HepG2 (cell line): ENCODE data around the gene CCDC106. TPM values are rescaled to one million over a fixed set of nuclear protein-coding genes. Genes with fewer than 3 reads are reported as not detected.

Experiments used
- ATAC-seq: fragments of 200-7000 bp; cut with Tn5 transposase; 3 replicates; pipeline ENCODE4 v1.9.1; 2020; ENCODE audit warnings: mild to moderate bottlenecking, moderate library complexity
- BruUV-seq: library from RNA; stranded (reverse); fragments of 400-500 nt; replicated peaks from 2 replicates; lab custom pipeline; 2021; lab: Mats Ljungman, UMichigan
- CTCF ChIA-PET: fragments of 300-600 bp; formaldehyde crosslinking; extraction: SDS; loops from one replicate; lab custom pipeline; 2021; ENCODE audit warnings: low total read pairs, inconsistent platforms, low intra/inter-chr PET ratio; lab: Yijun Ruan, JAX
- POLR2A ChIA-PET: fragments of 350-600 bp; sonication (Branson Sonifier 250); formaldehyde crosslinking; loops from one replicate; lab custom pipeline; 2020; ENCODE audit warnings: antibody characterized with exemption, inconsistent platforms; lab: Yijun Ruan, JAX
- DNase-seq: peaks from one replicate; pipeline ENCODE4 v3.0.0-alpha.2; 2015; ENCODE audit warnings: low spot score
- FAIRE-seq: peaks from 3 replicates; lab custom pipeline; 2011; peaks lifted over from hg19 to GRCh38; lab: Jason Lieb, UNC
- H2AFZ ChIP-seq: one replicate; pipeline ENCODE4 v1.6.1; 2011; ENCODE audit warnings: low read length, inconsistent platforms
- H3K27ac ChIP-seq: fragments of 300-600 bp; 3 replicates; pipeline ENCODE4 v1.8.0; 2011; ENCODE audit warnings: mixed run types, mild to moderate bottlenecking, mixed read lengths, low read length, inconsistent platforms; ENCODE audit not compliant: insufficient read depth; ENCODE audit errors: extremely low read length
- H3K27me3 ChIP-seq, 2 experiments: fragments of 200-600 bp in 1 of 2; 2 replicates in 1 of 2; 3 replicates in 1 of 2; pipeline versions ENCODE4 v1.6.0 to v1.8.0; 2011; ENCODE audit warnings: low read length in 2 of 2, mild to moderate bottlenecking in 2 of 2, moderate library complexity in 2 of 2, inconsistent platforms in 1 of 2; ENCODE audit not compliant: insufficient read depth in 2 of 2, control insufficient read depth in 1 of 2
- H3K36me3 ChIP-seq, 2 experiments: fragments of 200-600 bp in 1 of 2; replicated peaks in 1 of 2; 2 replicates in 1 of 2; 3 replicates in 1 of 2; pipeline versions ENCODE4 v1.5.1 to v1.8.0; 2011; ENCODE audit warnings: low read length in 2 of 2, inconsistent platforms in 1 of 2; ENCODE audit not compliant: insufficient read depth in 2 of 2, control insufficient read depth in 1 of 2
- H3K4me1 ChIP-seq: 2 replicates; pipeline ENCODE4 v1.5.1; 2012; ENCODE audit warnings: low read length, inconsistent platforms; ENCODE audit not compliant: insufficient read depth
- H3K4me2 ChIP-seq: 2 replicates; pipeline ENCODE4 v1.6.0; 2011; ENCODE audit warnings: low read depth, low read length, inconsistent platforms
- H3K4me3 ChIP-seq, 3 experiments: fragments of 200-600 bp in 1 of 3; sonication (generic), shearing (Covaris generic) in 1 of 3; replicated peaks in 1 of 3; 2 replicates each; pipeline ENCODE4 v1.5.1; 2011 to 2016; ENCODE audit warnings: low read length in 3 of 3, inconsistent platforms in 2 of 3, low read depth in 2 of 3, mild to moderate bottlenecking in 2 of 3, control low read depth in 1 of 3, mixed read lengths in 1 of 3; ENCODE audit not compliant: insufficient read depth in 1 of 3
- H3K79me2 ChIP-seq: one replicate; pipeline ENCODE4 v1.6.1; 2011; ENCODE audit warnings: low read length, inconsistent platforms; ENCODE audit not compliant: insufficient read depth
- H3K9ac ChIP-seq: 2 replicates; pipeline ENCODE4 v1.6.0; 2011; ENCODE audit warnings: mild to moderate bottlenecking, low read depth, low read length, inconsistent platforms; ENCODE audit not compliant: insufficient read depth
- H3K9me3 ChIP-seq: 2 replicates; pipeline ENCODE4 v1.5.1; 2012; ENCODE audit warnings: mild to moderate bottlenecking, low read length
- H4K20me1 ChIP-seq: 2 replicates; pipeline ENCODE4 v1.6.0; 2011; ENCODE audit warnings: inconsistent platforms, mild to moderate bottlenecking, low read length, moderate library complexity; ENCODE audit not compliant: insufficient read depth
- FIP1L1 ChIP-seq: fragments of 200-400 bp; formaldehyde crosslinking; IDR thresholded peaks from 2 replicates; pipeline ENCODE4 v1.6.1; 2018; ENCODE audit warnings: low read depth, mild to moderate bottlenecking, low read length, moderate library complexity, borderline replicate concordance; ENCODE audit not compliant: insufficient read depth
- MBNL3 ChIP-seq: fragments of 250-450 bp; sonication (Bioruptor Pico); conservative IDR thresholded peaks from 2 replicates; pipeline ENCODE4 v1.8.0; 2022; ENCODE audit warnings: mild to moderate bottlenecking, inconsistent platforms
- ZFP36 ChIP-seq: fragments of 150-350 bp; IDR thresholded peaks from 2 replicates; pipeline ENCODE4 v1.6.1; 2018; ENCODE audit warnings: borderline replicate concordance, low read length, low read depth; ENCODE audit not compliant: partially characterized antibody
- ZFX ChIP-seq: sonication (generic); formaldehyde crosslinking; IDR thresholded peaks from 2 replicates; pipeline ENCODE4 v1.4.0; 2020; ENCODE audit warnings: mild to moderate bottlenecking, low read depth, missing genetic modification reagents, moderate library complexity
- ZNF570 ChIP-seq: sonication (generic); formaldehyde crosslinking; IDR thresholded peaks from 2 replicates; pipeline ENCODE4 v1.4.0; 2020; ENCODE audit warnings: mild to moderate bottlenecking, missing genetic modification reagents, borderline replicate concordance
- ZNF670 ChIP-seq: sonication (generic); formaldehyde crosslinking; IDR thresholded peaks from 2 replicates; pipeline ENCODE4 v1.8.0; 2022; ENCODE audit warnings: mild to moderate bottlenecking, missing genetic modification reagents, borderline replicate concordance
- ZSCAN20 ChIP-seq: sonication (generic); formaldehyde crosslinking; IDR thresholded peaks from 2 replicates; pipeline ENCODE4 v1.4.0; 2020; ENCODE audit warnings: missing genetic modification reagents, mild to moderate bottlenecking, borderline replicate concordance
- WGBS: methylation state at CpG from one replicate; pipeline ENCODE4 v1.1.6; 2017; ENCODE audit warnings: low lambda C conversion rate; 5-methylcytosine and 5-hydroxymethylcytosine counted together
- in situ Hi-C: cut with HindIII; loops from 2 replicates; pipeline ENCODE4 v1.10.0; 2017; ENCODE audit warnings: low pct_unique_long_range_greater_than_20kb; ENCODE audit not compliant: extremely low pct_ligation_motif_present
- intact Hi-C: fragments of 100-400 bp; cut with micrococcal nuclease; formaldehyde crosslinking; loops from one replicate; pipeline ENCODE4 v1.10.0; 2022; ENCODE audit not compliant: unreplicated experiment
- polyA plus RNA-seq, 8 experiments: library from polyadenylated mRNA; depleted of rRNA in 3 of 8; stranded (reverse) in 7 of 8; unstranded in 1 of 8; fragments of >200 nt; fragmentation: Illumina TruSeq in 4 of 8; extraction: Trizol in 4 of 8; gene quantifications; 2 replicates each; pipeline versions ENCODE4 v1.2.1 to v1.2.3, GENCODE V29; 2011 to 2016; ENCODE audit warnings: low read depth in 4 of 8, missing spikeins in 1 of 8, mixed read lengths in 1 of 8; ENCODE audit not compliant: insufficient read depth in 1 of 8
- total RNA-seq, 5 experiments: library from RNA; depleted of rRNA; stranded (reverse); fragments of >200 nt; fragmentation: Illumina TruSeq; extraction: Trizol; gene quantifications; 2 replicates each; pipeline ENCODE4 v1.2.3, GENCODE V29; 2016; ENCODE audit warnings: low read depth in 1 of 5
- TF ChIP-seq, protein P1 (sequence below): sonication (generic); formaldehyde crosslinking; IDR thresholded peaks from 2 replicates; pipeline ENCODE4 v1.8.1; 2023; ENCODE audit warnings: missing genetic modification reagents, mild to moderate bottlenecking, borderline replicate concordance
- TF ChIP-seq, protein P2 (sequence below): sonication (generic); formaldehyde crosslinking; IDR thresholded peaks from 2 replicates; pipeline ENCODE4 v1.4.0; 2020; ENCODE audit warnings: missing genetic modification reagents

Gene CCDC106
- total and polyA plus RNA-seq, 2 of the 13 experiments (the other 11 are each of a cell fraction or from before 2014, with no cell fraction given): 4.7 to 8.8 TPM

DNA sequence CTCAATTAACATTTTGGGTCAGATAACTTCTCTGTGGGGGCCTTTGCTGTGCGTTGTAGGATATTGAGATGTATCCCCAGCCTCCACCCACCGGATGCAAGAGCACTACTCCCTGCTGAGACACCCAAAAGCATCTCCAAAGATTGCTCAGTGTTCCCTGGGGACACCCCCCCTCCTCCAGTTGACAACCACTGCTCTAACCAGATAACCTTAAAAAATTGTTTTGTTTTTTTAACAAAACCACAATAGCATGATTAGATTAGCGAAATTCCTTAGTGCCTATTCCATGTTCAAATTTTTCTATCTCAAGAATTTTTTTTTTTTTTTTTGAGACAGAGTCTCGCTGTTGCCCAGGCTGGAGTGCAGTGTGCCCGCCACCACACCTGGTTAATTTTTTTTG, 24.4 kb downstream of the CCDC106 start:
- DNase-seq: no peak
- ChIA-PET CTCF (no interaction called here), POLR2A (interaction anchor here (1.9 to 2.0 kb wide), 2 partner anchors 16 to 18 kb away, joined by 9 to 14 read pairs; partner anchors contain the start of gene U2AF2)
- H3K27ac ChIP-seq: no peak overlapping the region
- BruUV-seq: no TSS peak
- in situ Hi-C loops: no loop called here
- H3K27me3 ChIP-seq: no peaks in the 10 kb centered on the region; a peak in 1 of 5 replicates
- H3K79me2 ChIP-seq: peaks cover 60% of the 10 kb centered on the region
- no peak overlapping the region for H3K4me3 ChIP-seq
- no peaks in the 10 kb centered on the region for H3K9me3 ChIP-seq
- 97% methylated on average over 5 of the region's 5 CpGs for WGBS
- H3K36me3 ChIP-seq: peaks cover 27 to 51% of the 10 kb centered on the region in 2 experiments; a peak in 4 of 5 replicates
- H3K4me2 ChIP-seq: no peak overlapping the region
- FAIRE-seq: no peak
- H4K20me1 ChIP-seq: peaks cover 37% of the 10 kb centered on the region
- no peak for TF ChIP-seq ZNF570 (CRISPR knock-in tag)
- TF ChIP-seq ZFX (CRISPR knock-in tag): no peak
- TF ChIP-seq, protein P1, sequence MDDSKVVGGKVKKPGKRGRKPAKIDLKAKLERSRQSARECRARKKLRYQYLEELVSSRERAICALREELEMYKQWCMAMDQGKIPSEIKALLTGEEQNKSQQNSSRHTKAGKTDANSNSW (CRISPR knock-in tag): no peak
- TF ChIP-seq FIP1L1: no peak
- no peak for TF ChIP-seq ZNF670
- TF ChIP-seq ZSCAN20: no peak
- TF ChIP-seq, protein P2, sequence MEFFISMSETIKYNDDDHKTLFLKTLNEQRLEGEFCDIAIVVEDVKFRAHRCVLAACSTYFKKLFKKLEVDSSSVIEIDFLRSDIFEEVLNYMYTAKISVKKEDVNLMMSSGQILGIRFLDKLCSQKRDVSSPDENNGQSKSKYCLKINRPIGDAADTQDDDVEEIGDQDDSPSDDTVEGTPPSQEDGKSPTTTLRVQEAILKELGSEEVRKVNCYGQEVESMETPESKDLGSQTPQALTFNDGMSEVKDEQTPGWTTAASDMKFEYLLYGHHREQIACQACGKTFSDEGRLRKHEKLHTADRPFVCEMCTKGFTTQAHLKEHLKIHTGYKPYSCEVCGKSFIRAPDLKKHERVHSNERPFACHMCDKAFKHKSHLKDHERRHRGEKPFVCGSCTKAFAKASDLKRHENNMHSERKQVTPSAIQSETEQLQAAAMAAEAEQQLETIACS (CRISPR knock-in tag): no peak
- no peak for TF ChIP-seq ZFP36
- TF ChIP-seq MBNL3 (CRISPR knock-in tag): no peak
- H3K4me1 ChIP-seq: peaks cover 24% of the 10 kb centered on the region
- ATAC-seq: no peak
- intact Hi-C loops: no loop called here
- no peak overlapping the region for H3K9ac ChIP-seq
- H2AFZ ChIP-seq: no peak overlapping the region
